H1 (cell line): ENCODE measurements around the gene UEVLD. TPM values are rescaled to one million over a fixed set of nuclear protein-coding genes. Genes with fewer than 3 reads are reported as not detected.

Experiments
- CTCF ChIA-PET: fragments of 300-600 bp; sonication (Branson Sonifier 250); formaldehyde crosslinking; loops from one replicate; lab custom pipeline; 2021; ENCODE audit not compliant: partially characterized antibody; lab: Charles Lee
- POLR2A ChIA-PET: fragments of 300-600 bp; sonication (Branson Sonifier 250); formaldehyde crosslinking; loops from one replicate; lab custom pipeline; 2021; ENCODE audit warnings: inconsistent platforms; ENCODE audit not compliant: partially characterized antibody; lab: Charles Lee
- DNase-seq, 2 experiments: peaks; one replicate each; pipeline versions ENCODE4 v3.0.0 to v3.0.0-alpha.2; 2010 to 2022; ENCODE audit warnings: low spot score in 2 of 2, low read depth in 1 of 2, mixed read lengths in 1 of 2
- FAIRE-seq: peaks from 2 replicates; lab custom pipeline; 2011; peaks lifted over from hg19 to GRCh38; lab: Jason Lieb, UNC
- H2AFZ ChIP-seq: 2 replicates; pipeline ENCODE4 v1.8.1; 2012; ENCODE audit warnings: low read length, inconsistent platforms
- H2AK5ac ChIP-seq: 2 replicates; pipeline ENCODE4 v1.6.1; 2013; ENCODE audit warnings: low read depth, low read length
- H2BK120ac ChIP-seq: replicated peaks from 2 replicates; pipeline ENCODE3; 2013; ENCODE audit warnings: low read depth, low read length, inconsistent platforms
- H2BK12ac ChIP-seq: 2 replicates; pipeline ENCODE4 v1.6.1; 2013; ENCODE audit warnings: low read depth, low read length
- H2BK15ac ChIP-seq: 2 replicates; pipeline ENCODE4 v1.6.1; 2013; ENCODE audit warnings: low read length
- H2BK20ac ChIP-seq: 2 replicates; pipeline ENCODE4 v1.6.1; 2013; ENCODE audit warnings: low read length
- H2BK5ac ChIP-seq: 2 replicates; pipeline ENCODE4 v1.6.1; 2013; ENCODE audit warnings: low read depth, low read length
- H3K14ac ChIP-seq: 2 replicates; pipeline ENCODE4 v1.6.1; 2013; ENCODE audit warnings: inconsistent platforms; ENCODE audit not compliant: insufficient read length
- H3K18ac ChIP-seq: 2 replicates; pipeline ENCODE4 v1.6.1; 2013; ENCODE audit warnings: low read length; ENCODE audit errors: extremely low read depth
- H3K23ac ChIP-seq: 2 replicates; pipeline ENCODE4 v1.6.1; 2013; ENCODE audit warnings: inconsistent platforms; ENCODE audit not compliant: insufficient read length
- H3K23me2 ChIP-seq: 2 replicates; pipeline ENCODE4 v1.6.1; 2013; ENCODE audit warnings: low read depth, low read length
- H3K27ac ChIP-seq: 2 replicates; pipeline ENCODE4 v1.6.1; 2011; ENCODE audit warnings: low read depth, low read length, inconsistent platforms
- H3K27me3 ChIP-seq, 4 experiments: replicated peaks in 1 of 4; 1 replicate in 1 of 4; 2 replicates in 3 of 4; pipeline versions ENCODE4 v1.6.1 to v1.8.1; 2011 to 2013; ENCODE audit warnings: low read length in 3 of 4, mild to moderate bottlenecking in 3 of 4, inconsistent platforms in 2 of 4, mixed read lengths in 2 of 4, moderate library complexity in 1 of 4; ENCODE audit not compliant: control insufficient read depth in 3 of 4, insufficient read depth in 3 of 4; ENCODE audit errors: extremely low read depth in 1 of 4
- H3K36me3 ChIP-seq, 4 experiments: 2 replicates each; pipeline versions ENCODE4 v1.6.1 to v1.8.1; 2011 to 2013; ENCODE audit warnings: mild to moderate bottlenecking in 4 of 4, low read length in 3 of 4, moderate library complexity in 2 of 4, control low read depth in 1 of 4, inconsistent platforms in 1 of 4; ENCODE audit not compliant: insufficient read depth in 4 of 4, control insufficient read depth in 2 of 4
- H3K4ac ChIP-seq: replicated peaks from 2 replicates; pipeline ENCODE3; 2013; ENCODE audit warnings: low read length, low read depth, mixed read lengths, inconsistent platforms; ENCODE audit not compliant: insufficient read length
- H3K4me1 ChIP-seq, 4 experiments: replicated peaks in 1 of 4; 1 replicate in 1 of 4; 2 replicates in 3 of 4; pipeline versions ENCODE4 v1.6.1 to v1.8.1; 2011 to 2013; ENCODE audit warnings: low read length in 3 of 4, inconsistent platforms in 2 of 4, mixed read lengths in 1 of 4; ENCODE audit not compliant: insufficient read depth in 4 of 4, control insufficient read depth in 3 of 4
- H3K4me2 ChIP-seq, 2 experiments: 2 replicates each; pipeline versions ENCODE4 v1.6.1 to v1.8.1; 2011 to 2013; ENCODE audit warnings: low read depth in 2 of 2, low read length in 2 of 2, control low read depth in 1 of 2, inconsistent platforms in 1 of 2, mild to moderate bottlenecking in 1 of 2; ENCODE audit not compliant: insufficient read depth in 1 of 2
- H3K4me3 ChIP-seq, 4 experiments: fragments of 200-600, 300-600 bp in 1 of 4; sonication (generic), shearing (Covaris generic), sonication (Bioruptor Twin) in 1 of 4; 2 replicates each; pipeline versions ENCODE4 v1.5.1 to v1.8.1; 2011 to 2016; ENCODE audit warnings: low read length in 4 of 4, low read depth in 3 of 4, control low read depth in 2 of 4, inconsistent platforms in 2 of 4, mild to moderate bottlenecking in 2 of 4, mixed read lengths in 1 of 4, moderate library complexity in 1 of 4; ENCODE audit not compliant: insufficient read depth in 2 of 4; ENCODE audit errors: extremely low read depth in 1 of 4
- H3K56ac ChIP-seq: replicated peaks from 2 replicates; pipeline ENCODE3; 2013; ENCODE audit warnings: low read depth, mild to moderate bottlenecking, mixed read lengths, low read length, inconsistent platforms; ENCODE audit not compliant: insufficient read length
- H3K79me1 ChIP-seq: 2 replicates; pipeline ENCODE4 v1.6.1; 2013; ENCODE audit warnings: low read depth, low read length, control low read depth
- H3K79me2 ChIP-seq, 2 experiments: 2 replicates each; pipeline versions ENCODE4 v1.6.1 to v1.8.1; 2012 to 2013; ENCODE audit warnings: low read length in 2 of 2, mild to moderate bottlenecking in 2 of 2, inconsistent platforms in 1 of 2; ENCODE audit not compliant: insufficient read depth in 2 of 2, control insufficient read depth in 1 of 2
- H3K9ac ChIP-seq, 4 experiments: replicated peaks in 1 of 4; 1 replicate in 1 of 4; 2 replicates in 3 of 4; pipeline versions ENCODE4 v1.6.1 to v1.8.1; 2011 to 2013; ENCODE audit warnings: low read depth in 3 of 4, low read length in 3 of 4, control low read depth in 2 of 4, mild to moderate bottlenecking in 2 of 4, moderate library complexity in 2 of 4, inconsistent platforms in 1 of 4; ENCODE audit errors: extremely low read depth in 1 of 4
- H3K9me3 ChIP-seq, 2 experiments: 2 replicates each; pipeline versions ENCODE4 v1.6.1 to v1.8.1; 2012 to 2013; ENCODE audit warnings: mild to moderate bottlenecking in 2 of 2, moderate library complexity in 2 of 2, control low read depth in 1 of 2, inconsistent platforms in 1 of 2, low read depth in 1 of 2, low read length in 1 of 2, mixed read lengths in 1 of 2; ENCODE audit not compliant: insufficient read depth in 2 of 2
- H4K20me1 ChIP-seq, 2 experiments: replicated peaks in 1 of 2; 2 replicates each; pipeline versions ENCODE3 to v1.8.1; 2011 to 2013; ENCODE audit warnings: inconsistent platforms in 2 of 2, low read length in 2 of 2, mild to moderate bottlenecking in 1 of 2; ENCODE audit not compliant: insufficient read depth in 2 of 2, control insufficient read depth in 1 of 2
- H4K5ac ChIP-seq: 2 replicates; pipeline ENCODE4 v1.6.1; 2013; ENCODE audit warnings: low read length, low read depth, mixed read lengths, inconsistent platforms; ENCODE audit not compliant: insufficient read length
- H4K8ac ChIP-seq: 2 replicates; pipeline ENCODE4 v1.8.0; 2013; ENCODE audit warnings: mild to moderate bottlenecking, moderate library complexity, low read length, inconsistent platforms; ENCODE audit not compliant: insufficient read depth; ENCODE audit errors: extremely low read depth
- H4K91ac ChIP-seq: replicated peaks from 2 replicates; pipeline ENCODE3; 2013; ENCODE audit warnings: low read length, mixed read lengths, inconsistent platforms; ENCODE audit not compliant: insufficient read length
- POLR2AphosphoS5 ChIP-seq: IDR thresholded peaks from 2 replicates; pipeline ENCODE4 v1.6.1; 2011; ENCODE audit warnings: low read depth, low read length
- WGBS, 2 experiments: shearing (Covaris generic) in 1 of 2; methylation state at CpG; one replicate each; pipeline versions ENCODE4 v1.1.6 to v1.1.7; 2013 to 2015; ENCODE audit warnings: low lambda C conversion rate in 2 of 2, mixed read lengths in 2 of 2, inconsistent platforms in 1 of 2, low coverage in 1 of 2, missing lambda C conversion rate in 1 of 2; ENCODE audit not compliant: insufficient replicate concordance in 2 of 2, insufficient coverage in 1 of 2, insufficient read length in 1 of 2; ENCODE audit errors: extremely low coverage in 1 of 2, missing lambda C conversion rate in 1 of 2; 5-methylcytosine and 5-hydroxymethylcytosine counted together
- polyA plus RNA-seq, 7 experiments: library from polyadenylated mRNA; depleted of rRNA in 3 of 7; stranded (reverse) in 5 of 7; unstranded in 2 of 7; fragments of >200 nt in 5 of 7; fragments of 200-250 nt in 2 of 7; gene quantifications; 1 replicate in 5 of 7; 2 replicates in 1 of 7; 4 replicates in 1 of 7; pipeline versions ENCODE4 v1.2.1 to v1.2.3, GENCODE V29; 2011 to 2013; ENCODE audit warnings: missing spikeins in 2 of 7, mixed read lengths in 2 of 7
- total RNA-seq: library from RNA; stranded (reverse); fragmentation: NEBNext Ultra II Directional; extraction: Animal tissue kit (Norgen Biotek cat#: 25700); gene quantifications from 2 replicates; pipeline ENCODE4 v1.2.1, GENCODE V29; 2021

Gene UEVLD
- total and polyA plus RNA-seq, 2 of the 8 experiments (the other 6 are each of a cell fraction or from before 2014, with no cell fraction given): 4.1 to 7.3 TPM

DNA sequence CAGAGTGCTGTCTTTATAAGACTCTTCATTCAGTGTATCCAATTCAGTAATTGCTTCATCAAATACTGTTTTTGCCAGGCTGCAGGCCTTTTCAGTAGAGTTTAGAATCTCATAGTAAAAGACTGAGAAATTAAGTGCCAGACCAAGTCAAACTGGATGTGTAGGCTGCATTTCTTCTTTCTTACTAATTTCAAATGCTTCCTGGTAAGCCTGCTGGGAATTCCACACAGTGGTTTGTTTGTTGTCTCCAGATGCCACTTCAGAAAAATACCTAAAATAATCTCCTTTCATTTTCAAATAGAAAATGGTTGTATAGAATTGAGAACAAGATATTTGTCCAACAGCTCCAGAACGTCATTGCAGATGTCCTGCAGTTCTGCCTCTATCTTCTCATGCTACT lies 98.2 kb downstream of the UEVLD start:
- Histone ChIP-seq H3K4me3 (no peak overlapping the region), H3K79me2 (no peaks in the 10 kb centered on the region), H3K27ac (no peak overlapping the region), H3K27me3 (no peaks in the 10 kb centered on the region), H3K9ac (no peak overlapping the region), H3K4ac (no peak overlapping the region), H2AFZ (no peak overlapping the region), H2AK5ac (no peak overlapping the region), H2BK20ac (no peak overlapping the region), H4K91ac (no peak overlapping the region), H2BK15ac (no peak overlapping the region), H2BK5ac (no peak overlapping the region), H3K23ac (no peak overlapping the region), H3K4me2 (no peak overlapping the region), H3K14ac (no peak overlapping the region), H3K18ac (no peak overlapping the region), H3K9me3 (no peaks in the 10 kb centered on the region), H3K36me3 (peaks cover 0 to 27% (median 7%) of the 10 kb centered on the region in 4 experiments; a peak in 4 of 8 replicates), H4K8ac (no peak overlapping the region), H2BK120ac (no peak overlapping the region), H3K23me2 (no peaks in the 10 kb centered on the region), H3K4me1 (no peaks in the 10 kb centered on the region), H2BK12ac (no peak overlapping the region), H3K79me1 (no peaks in the 10 kb centered on the region; the same call in 1 of the 2 replicates), H4K20me1 (no peaks in the 10 kb centered on the region), H3K56ac (no peak overlapping the region), H4K5ac (no peak overlapping the region)
- ChIA-PET CTCF (no interaction called here), POLR2A (interaction anchor here (1.5 kb wide), 1 partner anchor 96 kb away, joined by 4 read pairs; the partner anchor contains the start of gene LDHA)
- FAIRE-seq (no peak), DNase-seq (no peak)
- no peak for TF ChIP-seq POLR2AphosphoS5
- WGBS, 2 experiments: 95% methylated on average over 1 of the region's 1 CpG; no CpG with 5 or more reads in 1 of the 2 experiments
